ENCODE data around the gene EIF4G1. TPM values are rescaled to one million over a fixed set of nuclear protein-coding genes. Genes with fewer than 3 reads are reported as not detected.

The EIF4G1 gene
- total and polyA plus RNA-seq, 7 experiments from 2014 or later = 19.1 to 341 (median 206) TPM

DNA sequence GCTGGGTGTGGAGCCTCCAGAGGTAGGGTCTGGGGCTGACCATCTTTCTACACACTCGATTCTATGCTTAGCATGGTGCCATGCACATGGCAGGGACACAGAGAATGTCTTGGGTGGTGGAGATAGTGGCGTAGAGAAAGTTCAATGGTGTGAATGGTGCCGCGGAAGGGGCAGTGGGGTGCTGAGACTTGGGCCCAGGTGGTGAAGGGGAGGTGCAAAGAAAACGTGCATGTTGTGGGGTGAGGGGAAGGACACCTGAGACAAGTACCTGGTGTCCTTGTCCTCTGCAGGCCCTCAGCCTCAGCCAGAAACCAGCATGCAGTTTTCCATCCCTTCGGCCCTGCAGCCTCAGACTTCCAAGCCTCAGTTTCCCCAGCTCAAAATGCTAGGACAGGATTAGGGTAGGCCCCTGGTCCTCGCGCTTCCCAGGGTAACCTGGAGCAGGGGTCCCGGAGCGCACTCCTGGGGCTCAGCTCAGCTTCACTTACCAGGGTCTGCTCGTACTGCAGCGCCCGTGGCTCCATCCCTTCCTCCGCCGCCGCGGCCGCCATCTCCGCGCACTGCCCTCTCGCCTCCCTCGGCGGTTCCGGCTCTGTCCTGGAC lies 46.6 kb downstream of the EIF4G1 start:
- no peak for ATAC-seq
- Mint-ChIP-seq H3K27me3 (peaks cover 0 to 13% (median 0%) of the 10 kb centered on the region in 5 donors), H3K9me3 (peaks cover 0 to 7% (median 0%) of the 10 kb centered on the region in 11 donors), H3K36me3 (peaks cover 0 to 16% (median 6%) of the 10 kb centered on the region in 5 donors), H3K4me1 (peaks cover 22 to 30% (median 24%) of the 10 kb centered on the region in 7 donors), H3K27ac (peak overlapping the region in 5 of 9 donors; percentile 42 to 81 (median 62)), H3K4me3 (peak overlapping the region; percentile 59 to 100 (median 83))
- Histone ChIP-seq H3K27me3 (ENCODE audit: control insufficient read depth in 2 of 2, insufficient read depth in 2 of 2, low read length in 2 of 2) (no peaks in the 10 kb centered on the region), H3K36me3 (ENCODE audit: control insufficient read depth in 2 of 3, insufficient read depth in 3 of 3, low read length in 3 of 3) (peaks cover 0 to 11% (median 0%) of the 10 kb centered on the region in 3 experiments), H3K27ac (ENCODE audit: low read depth, low read length) (peak overlapping the region; percentile 84), H3K4me3 (ENCODE audit: low read length) (peak overlapping the region; percentile 97), H3K9me3 (ENCODE audit: control insufficient read depth in 2 of 3, low read length in 3 of 3) (no peaks in the 10 kb centered on the region), H3K4me1 (ENCODE audit: control insufficient read depth in 2 of 2, insufficient read depth in 2 of 2, low read length in 2 of 2) (peaks cover 11 to 13% of the 10 kb centered on the region in 2 donors)
- POLR2A ChIA-PET = interaction anchor here (0.6 to 1.0 kb wide), 2 partner anchors 18 to 26 kb away, joined by 3 read pairs; no protein-coding TSS in a partner anchor
- CTCF ChIA-PET = interaction anchor here (1.1 kb wide), 1 partner anchor 27 kb away, joined by 3 read pairs; no protein-coding TSS in a partner anchor
- DNase-seq = no peak
- intact Hi-C loops (cut with micrococcal nuclease) = loop anchor here (5.0 to 10.0 kb wide), 5 partner anchors 351 to 1576 kb away; partner anchors contain the start of genes MAGEF1 (in 2 of the 2), KLHL24 (in 1 of the 2), PARL (in 1 of the 2) and TMEM41A (in 1 of the 2)

DNA sequence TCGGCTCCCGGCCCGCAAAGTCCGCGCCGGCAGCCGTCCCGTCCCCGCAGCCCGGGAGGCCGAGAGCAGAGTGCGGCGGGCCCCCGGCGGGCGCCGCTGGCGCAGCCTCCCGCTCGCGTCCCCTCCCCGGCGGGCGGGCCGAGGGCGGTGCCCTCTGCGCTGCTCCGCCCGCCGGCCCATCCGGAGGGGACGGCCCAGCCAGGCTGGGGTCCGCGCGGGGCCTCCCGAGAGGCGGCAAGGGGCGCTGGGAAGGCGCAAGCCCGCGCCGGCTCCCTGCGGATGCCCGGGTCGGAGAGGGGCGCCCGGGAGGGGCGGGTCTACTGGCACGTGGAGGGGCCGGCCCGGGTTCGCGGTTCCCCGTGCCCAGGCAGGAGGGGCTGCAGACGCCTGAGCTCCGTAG lies 47.1 kb downstream of the EIF4G1 start, which contains the start of the genes CLCN2 and POLR2H:
CLCN2 (minus strand) TSS at position 74 of the 400 bp plus-strand sequence. CDS start 126 bp downstream, outside the sequence.
POLR2H (plus strand) TSS at position 179 of the 400 bp plus-strand sequence. CDS start 1,783 bp downstream, outside the sequence.
- H3K27me3 ChIP-seq (ENCODE audit: control insufficient read depth in 2 of 2, insufficient read depth in 2 of 2, low read length in 2 of 2) = no peaks in the 10 kb centered on the region
- ChIA-PET POLR2A (interaction anchor here (0.6 to 2.4 kb wide), 4 partner anchors 10 to 227 kb away, joined by 3 to 7 read pairs (median 3); partner anchors contain the start of gene EIF2B5), CTCF (no interaction called here)
- Mint-ChIP-seq H3K36me3 (peaks cover 0 to 18% (median 7%) of the 10 kb centered on the region in 5 donors), H3K9me3 (peaks cover 0 to 7% (median 0%) of the 10 kb centered on the region in 11 donors), H3K4me1 (peaks cover 22 to 31% (median 25%) of the 10 kb centered on the region in 7 donors), H3K4me3 (peak within 1 kb of the TSS; percentile 91 to 100 (median 97)), H3K27me3 (peaks cover 0 to 13% (median 0%) of the 10 kb centered on the region in 5 donors), H3K27ac (peak within 1 kb of the TSS; percentile 59 to 95 (median 87))
- peaks cover 11 to 13% of the 10 kb centered on the region in 2 donors for H3K4me1 ChIP-seq (ENCODE audit: control insufficient read depth in 2 of 2, insufficient read depth in 2 of 2, low read length in 2 of 2)
- intact Hi-C loops (cut with micrococcal nuclease) = loop anchor here (5.0 to 10.0 kb wide), 5 partner anchors 351 to 1576 kb away; partner anchors contain the start of genes MAGEF1 (in 2 of the 2), KLHL24 (in 1 of the 2), PARL (in 1 of the 2) and TMEM41A (in 1 of the 2)
- peaks cover 0 to 11% (median 0%) of the 10 kb centered on the region in 3 experiments for H3K36me3 ChIP-seq (ENCODE audit: control insufficient read depth in 2 of 3, insufficient read depth in 3 of 3, low read length in 3 of 3)
- DNase-seq = peak in 8 of 9 donors; percentile 24 to 74 (median 38)
- peak within 1 kb of the TSS; percentile 97 for H3K4me3 ChIP-seq (ENCODE audit: low read length)
- peak within 1 kb of the TSS; percentile 84 for H3K27ac ChIP-seq (ENCODE audit: low read depth, low read length)
- H3K9me3 ChIP-seq (ENCODE audit: control insufficient read depth in 2 of 3, low read length in 3 of 3) = no peaks in the 10 kb centered on the region
- peak; percentile 46 for ATAC-seq

DNA sequence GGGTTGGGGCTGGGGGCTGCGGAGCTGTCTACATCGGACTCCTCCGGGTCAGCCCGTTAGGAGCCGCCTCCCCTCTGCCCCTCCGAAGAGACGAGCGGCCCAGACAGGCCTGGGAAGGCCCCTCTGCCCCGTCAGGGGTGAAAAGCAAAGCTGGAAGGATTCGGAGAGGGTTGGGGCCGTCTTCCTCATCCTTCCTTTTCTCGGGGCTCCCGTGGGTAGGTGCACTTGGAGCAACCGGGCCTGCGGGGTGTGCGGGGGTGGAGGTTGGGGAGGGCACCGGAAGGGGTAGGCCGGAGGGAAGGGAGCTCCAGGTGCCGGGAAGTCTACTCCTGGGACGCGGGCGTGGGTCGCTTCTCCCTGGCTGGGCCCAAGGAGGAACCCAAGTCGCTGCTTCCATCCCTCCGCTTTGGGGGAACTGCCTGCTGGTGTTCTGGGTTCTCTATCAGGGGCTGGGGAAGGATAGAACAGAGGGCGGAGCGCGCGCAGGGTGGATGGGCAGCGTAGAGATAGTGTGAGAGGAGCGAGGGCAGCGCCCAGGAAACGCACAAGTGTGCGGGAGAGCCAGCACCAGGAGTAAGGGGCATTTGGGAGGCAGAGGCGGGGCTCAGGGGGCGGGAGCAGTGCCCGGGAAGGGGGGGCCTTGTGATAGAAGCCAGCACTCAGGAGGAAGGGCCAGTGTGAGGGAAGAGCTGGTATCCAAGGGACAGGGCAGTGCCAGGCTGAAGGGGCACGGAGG lies 47.7 kb downstream of the EIF4G1 start:
- H3K27me3 Mint-ChIP-seq = peaks cover 0 to 13% (median 0%) of the 10 kb centered on the region in 5 donors
- H3K4me1 Mint-ChIP-seq = peaks cover 25 to 36% (median 27%) of the 10 kb centered on the region in 7 donors
- H3K4me3 Mint-ChIP-seq = peak overlapping the region; percentile 91 to 100 (median 97)
- ChIA-PET CTCF (interaction anchor here (0.6 to 0.7 kb wide), 2 partner anchors 160 to 164 kb away, joined by 3 read pairs; no protein-coding TSS in a partner anchor), POLR2A (interaction anchor here (0.6 to 2.4 kb wide), 5 partner anchors 8 to 227 kb away, joined by 3 to 7 read pairs (median 3); partner anchors contain the start of gene EIF2B5)
- Histone ChIP-seq H3K9me3 (ENCODE audit: control insufficient read depth in 2 of 3, low read length in 3 of 3) (no peaks in the 10 kb centered on the region), H3K27ac (ENCODE audit: low read depth, low read length) (peak overlapping the region; percentile 84), H3K36me3 (ENCODE audit: control insufficient read depth in 2 of 3, insufficient read depth in 3 of 3, low read length in 3 of 3) (peaks cover 0 to 17% (median 6%) of the 10 kb centered on the region in 3 experiments), H3K4me1 (ENCODE audit: control insufficient read depth in 2 of 2, insufficient read depth in 2 of 2, low read length in 2 of 2) (peaks cover 11 to 13% of the 10 kb centered on the region in 2 donors), H3K4me3 (ENCODE audit: low read length) (peak overlapping the region; percentile 97), H3K27me3 (ENCODE audit: control insufficient read depth in 2 of 2, insufficient read depth in 2 of 2, low read length in 2 of 2) (no peaks in the 10 kb centered on the region)
- peaks cover 0 to 7% (median 0%) of the 10 kb centered on the region in 11 donors for H3K9me3 Mint-ChIP-seq
- intact Hi-C loops (cut with micrococcal nuclease) = loop anchor here (1.0 to 10.0 kb wide), 10 partner anchors 63 to 1575 kb away; partner anchors contain the start of genes MAGEF1 (in 2 of the 2), KLHL24 (in 1 of the 2), PARL (in 1 of the 2) and PSMD2 (in 1 of the 2)
- DNase-seq = peak in 8 of 9 donors; percentile 14 to 63 (median 27)
- peaks cover 0 to 23% (median 13%) of the 10 kb centered on the region in 5 donors for H3K36me3 Mint-ChIP-seq
- H3K27ac Mint-ChIP-seq = peak overlapping the region; percentile 59 to 95 (median 87)
- peak; percentile 10 for ATAC-seq

DNA sequence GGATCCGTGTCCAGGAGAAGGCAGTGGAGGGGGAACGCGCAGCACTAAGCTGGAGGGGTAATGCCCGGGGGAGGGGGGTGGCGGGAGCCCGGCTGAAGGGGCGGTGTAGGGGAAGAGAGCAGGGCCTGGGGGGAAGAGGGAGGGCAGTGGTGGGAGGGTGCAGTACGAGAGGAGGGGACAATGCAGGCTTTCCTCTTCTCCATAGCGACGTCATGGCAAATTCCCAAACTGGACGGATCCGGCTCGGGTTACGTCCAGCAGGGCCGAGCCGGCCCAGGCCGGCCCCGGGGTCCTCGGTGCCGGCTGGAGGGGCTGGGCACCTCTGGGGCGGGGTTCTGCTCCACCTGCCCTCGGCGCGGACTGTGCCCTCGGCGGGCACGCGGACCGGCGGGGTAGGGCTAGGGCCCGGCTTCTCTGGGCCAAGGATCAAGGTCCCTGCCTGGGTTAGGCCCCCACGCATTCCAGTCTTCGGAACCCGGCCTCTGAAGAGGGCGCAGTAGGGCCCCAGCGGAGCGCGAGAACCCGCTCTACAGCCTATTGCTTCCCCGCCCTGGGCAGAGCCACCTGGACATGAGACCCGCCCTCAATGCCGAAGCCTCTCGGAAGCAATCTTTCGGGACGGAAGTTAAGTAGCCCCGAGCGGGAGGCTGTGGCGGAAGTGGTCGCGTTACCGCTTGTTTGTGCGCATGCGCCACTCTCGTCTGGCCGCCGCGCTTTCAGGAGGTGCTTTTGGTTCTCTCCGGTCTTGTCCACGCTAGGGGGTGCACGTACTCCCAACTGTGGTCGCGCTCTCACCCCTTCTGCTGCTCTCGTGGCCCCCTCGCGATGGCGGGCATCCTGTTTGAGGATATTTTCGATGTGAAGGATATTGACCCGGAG lies 48.5 kb downstream of the EIF4G1 start:
- peak overlapping the region; percentile 91 to 98 (median 97) for H3K27ac Mint-ChIP-seq
- Histone ChIP-seq H3K9me3 (ENCODE audit: control insufficient read depth in 2 of 3, low read length in 3 of 3) (no peaks in the 10 kb centered on the region), H3K36me3 (ENCODE audit: control insufficient read depth in 2 of 3, insufficient read depth in 3 of 3, low read length in 3 of 3) (peaks cover 0 to 21% (median 7%) of the 10 kb centered on the region in 3 experiments), H3K4me3 (ENCODE audit: low read length) (peak overlapping the region; percentile 97), H3K27me3 (ENCODE audit: control insufficient read depth in 2 of 2, insufficient read depth in 2 of 2, low read length in 2 of 2) (no peaks in the 10 kb centered on the region), H3K4me1 (ENCODE audit: control insufficient read depth in 2 of 2, insufficient read depth in 2 of 2, low read length in 2 of 2) (peaks cover 11 to 13% of the 10 kb centered on the region in 2 donors), H3K27ac (ENCODE audit: low read depth, low read length) (peak overlapping the region; percentile 84)
- H3K36me3 Mint-ChIP-seq = peaks cover 3 to 26% (median 16%) of the 10 kb centered on the region in 5 donors
- peaks cover 0 to 13% (median 0%) of the 10 kb centered on the region in 5 donors for H3K27me3 Mint-ChIP-seq
- peaks cover 25 to 37% (median 30%) of the 10 kb centered on the region in 7 donors for H3K4me1 Mint-ChIP-seq
- CTCF ChIA-PET = interaction anchor here (0.7 to 1.1 kb wide), 4 partner anchors 12 to 424 kb away, joined by 3 read pairs; no protein-coding TSS in a partner anchor
- intact Hi-C loops (cut with micrococcal nuclease) = loop anchor here (1.0 to 10.0 kb wide), 18 partner anchors 28 to 1574 kb away; partner anchors contain the start of genes EEF1AKMT4 (in 2 of the 2), EIF2B5 (in 2 of the 2), EIF4G1 (in 2 of the 2) and MAGEF1 (in 2 of the 2)
- POLR2A ChIA-PET = interaction anchor here (0.6 to 2.4 kb wide), 4 partner anchors 9 to 228 kb away, joined by 3 to 7 read pairs (median 4); partner anchors contain the start of gene EIF2B5
- ATAC-seq (peak; percentile 87), DNase-seq (peak; percentile 74 to 94 (median 90))
- peaks cover 0 to 7% (median 0%) of the 10 kb centered on the region in 11 donors for H3K9me3 Mint-ChIP-seq
- peak overlapping the region; percentile 95 to 100 (median 99) for H3K4me3 Mint-ChIP-seq

DNA sequence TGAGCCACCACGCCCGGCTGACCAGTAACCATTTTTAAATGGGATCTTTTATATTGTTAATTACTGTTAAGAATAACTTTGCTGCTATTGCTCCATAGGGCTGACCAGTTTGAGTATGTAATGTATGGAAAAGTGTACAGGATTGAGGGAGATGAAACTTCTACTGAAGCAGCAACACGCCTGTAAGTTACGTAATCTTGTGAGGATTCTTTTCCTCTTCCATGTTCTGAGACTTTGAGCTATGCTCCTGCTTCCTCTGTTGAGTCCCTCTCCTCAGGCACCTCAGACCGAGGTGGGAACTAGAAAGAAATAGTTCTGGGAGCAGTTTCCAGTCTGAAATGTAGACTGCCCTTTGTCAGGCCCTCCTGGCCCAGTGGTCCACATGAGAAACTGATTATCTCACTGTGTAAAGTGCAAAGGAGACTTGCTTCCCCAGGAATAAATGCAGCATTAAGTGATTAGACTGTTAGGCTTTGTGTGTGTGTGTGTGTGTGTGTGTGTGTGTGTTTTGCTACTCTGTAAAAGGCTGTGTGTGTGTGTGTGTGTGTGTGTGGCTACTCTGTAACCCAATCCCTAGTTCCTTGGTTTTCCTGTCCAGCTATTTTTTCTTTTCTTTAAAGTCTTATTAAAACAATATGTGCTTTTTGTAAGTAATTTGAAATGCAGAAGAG lies 52.3 kb downstream of the EIF4G1 start:
- Mint-ChIP-seq H3K27me3 (peaks cover 0 to 6% (median 0%) of the 10 kb centered on the region in 5 donors), H3K4me3 (peak overlapping the region in 1 of 10 donors; percentile 26), H3K27ac (peak overlapping the region in 3 of 9 donors; percentile 33 to 53 (median 38)), H3K9me3 (peaks cover 0 to 7% (median 0%) of the 10 kb centered on the region in 11 donors), H3K36me3 (peaks cover 6 to 38% (median 26%) of the 10 kb centered on the region in 5 donors), H3K4me1 (peaks cover 20 to 37% (median 27%) of the 10 kb centered on the region in 7 donors)
- no peak overlapping the region for H3K4me3 ChIP-seq (ENCODE audit: low read length)
- no peaks in the 10 kb centered on the region for H3K9me3 ChIP-seq (ENCODE audit: control insufficient read depth in 2 of 3, low read length in 3 of 3)
- H3K27me3 ChIP-seq (ENCODE audit: control insufficient read depth in 2 of 2, insufficient read depth in 2 of 2, low read length in 2 of 2) = no peaks in the 10 kb centered on the region
- H3K4me1 ChIP-seq (ENCODE audit: control insufficient read depth in 2 of 2, insufficient read depth in 2 of 2, low read length in 2 of 2) = peaks cover 5 to 13% of the 10 kb centered on the region in 2 donors
- no peak for ATAC-seq
- CTCF ChIA-PET = interaction anchor here (0.7 kb wide), 1 partner anchor 24 kb away, joined by 3 read pairs; no protein-coding TSS in a partner anchor
- no peak for DNase-seq
- intact Hi-C loops (cut with micrococcal nuclease) = loop anchor here in 1 of 2 donors (10.0 kb wide), 2 partner anchors 482 to 1128 kb away; partner anchors contain the start of genes PARL and TMEM41A
- peaks cover 0 to 38% (median 7%) of the 10 kb centered on the region in 3 experiments for H3K36me3 ChIP-seq (ENCODE audit: control insufficient read depth in 2 of 3, insufficient read depth in 3 of 3, low read length in 3 of 3)
- POLR2A ChIA-PET = no interaction called here
- no peak overlapping the region for H3K27ac ChIP-seq (ENCODE audit: low read depth, low read length)
